GM12801 (cell line): ENCODE measurements around the gene SEPTIN2.

Experiments used
- CTCF ChIP-seq: IDR thresholded peaks from one replicate; pipeline ENCODE4 v1.5.1; 2011; ENCODE audit warnings: control low read depth; ENCODE audit not compliant: insufficient read length; ENCODE audit errors: extremely low read depth

SEPTIN2 gene

GRCh38 chr2:241289597-241289996 is 26.1 kb upstream of the SEPTIN2 start:
- no peak for TF ChIP-seq CTCF

- TF ChIP-seq CTCF: no peak
Observed at GRCh38 chr2:241291153-241291552, 24.6 kb upstream of the SEPTIN2 start.

- no peak for TF ChIP-seq CTCF
Observed at GRCh38 chr2:241291977-241292376, 23.7 kb upstream of the SEPTIN2 start.

- TF ChIP-seq CTCF: no peak
Observed at GRCh38 chr2:241295326-241296095, 20.2 kb upstream of the SEPTIN2 start.

GRCh38 chr2:241296767-241297166 is 19.0 kb upstream of the SEPTIN2 start:
- TF ChIP-seq CTCF: no peak

- no peak for TF ChIP-seq CTCF
Observed at GRCh38 chr2:241298673-241299072, 17.1 kb upstream of the SEPTIN2 start.

GRCh38 chr2:241300000-241300399 is 15.7 kb upstream of the SEPTIN2 start:
- TF ChIP-seq CTCF: no peak
